ENCODE data around the gene GPR153.

The GPR153 gene

DNA sequence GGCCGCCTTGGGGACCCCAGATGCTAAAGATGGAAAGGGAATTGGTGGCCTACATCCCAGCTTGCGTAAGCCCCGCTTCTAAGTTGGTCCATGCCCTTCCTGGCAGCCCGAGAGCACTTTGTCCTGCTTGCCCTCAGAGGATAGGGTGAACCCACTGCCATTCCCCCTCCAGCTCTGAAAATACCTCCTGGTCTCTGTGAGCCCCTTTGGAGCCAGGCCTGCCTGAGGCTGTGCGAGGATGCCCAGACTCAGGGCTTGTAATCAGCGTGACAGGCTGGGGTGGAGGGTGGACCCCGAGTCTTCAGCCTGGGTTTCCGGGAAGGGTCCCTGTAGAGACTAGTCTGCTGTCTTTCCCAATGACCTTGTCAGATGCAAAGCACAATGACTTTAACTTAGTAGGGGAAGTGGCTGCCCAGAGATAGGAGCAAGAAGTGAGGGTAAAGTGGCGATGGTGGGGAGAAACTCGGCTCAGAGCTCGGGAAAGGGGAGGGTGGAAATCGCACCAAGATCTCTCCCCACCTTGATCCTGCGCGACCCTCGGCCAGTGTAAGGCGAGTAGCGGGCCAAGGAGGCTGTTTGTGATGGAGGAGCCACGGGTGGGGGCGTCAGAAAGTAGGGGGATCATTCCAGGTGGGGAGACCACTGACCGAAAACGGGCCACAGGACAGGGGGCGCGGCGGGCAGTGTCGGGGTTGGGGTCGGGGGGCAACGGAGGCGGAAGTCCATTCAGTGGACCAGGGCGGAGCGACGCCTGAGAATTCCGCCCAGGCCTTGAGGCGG, 19.6 kb downstream of the GPR153 start:
- peaks cover 6% of the 10 kb centered on the region for H3K36me3 Mint-ChIP-seq (ENCODE audit: insufficient read depth)
- no peak overlapping the region for H3K27ac Mint-ChIP-seq (ENCODE audit: low read depth)

DNA sequence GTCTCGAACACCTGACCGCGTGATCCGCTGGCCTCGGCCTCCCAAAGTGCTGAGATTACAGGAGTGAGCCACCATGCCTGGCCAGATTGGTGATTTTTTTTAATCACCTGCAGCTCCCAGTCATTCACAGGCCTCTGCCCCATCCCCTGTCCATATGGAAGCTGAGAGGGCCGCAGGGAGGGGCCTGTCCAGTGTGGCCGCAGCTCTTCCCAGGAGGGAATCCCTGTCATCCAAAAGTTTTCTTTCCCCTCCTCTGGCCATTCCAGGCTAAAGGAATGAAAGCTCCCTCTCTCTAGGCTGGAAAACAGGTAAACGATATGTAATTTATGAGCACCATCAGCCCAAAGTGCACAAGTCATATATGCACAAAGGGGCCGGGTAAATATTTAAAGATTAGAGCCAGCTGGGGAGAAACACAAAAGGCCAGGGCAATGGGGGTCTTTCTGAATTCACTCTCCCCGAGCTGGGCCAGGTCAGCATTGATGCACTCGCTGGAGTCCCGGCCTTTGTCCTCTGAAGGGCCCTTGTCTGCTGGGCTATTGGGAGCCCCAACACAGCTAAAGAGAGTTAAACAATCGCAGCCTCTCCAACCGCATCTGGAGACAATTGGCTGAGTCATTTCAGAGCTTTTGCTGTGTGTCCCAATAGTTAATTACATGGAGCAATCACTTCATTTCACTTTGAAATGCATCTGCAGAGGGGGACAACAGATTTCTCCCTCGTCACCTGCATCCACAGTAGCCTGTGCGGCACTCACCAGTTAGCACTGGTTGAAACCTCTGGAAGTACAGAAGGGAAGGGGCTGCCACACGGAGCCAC, 20.7 kb downstream of the GPR153 start:
- H3K4me3 Mint-ChIP-seq: no peak overlapping the region
- H3K9me3 Mint-ChIP-seq: no peaks in the 10 kb centered on the region
- peaks cover 11% of the 10 kb centered on the region for H3K4me1 Mint-ChIP-seq
- H3K27ac Mint-ChIP-seq (ENCODE audit: low read depth): no peak overlapping the region
- peaks cover 55% of the 10 kb centered on the region for H3K27me3 Mint-ChIP-seq
- H3K36me3 Mint-ChIP-seq (ENCODE audit: insufficient read depth): peaks cover 8% of the 10 kb centered on the region
- DNase-seq (ENCODE audit: low spot score in 2 of 2): no peak
- ATAC-seq (replicated peaks; ENCODE audit: extremely low read depth, poor library complexity, severe bottlenecking): no peak

More for the DNA sequence above, 19.6 kb downstream of the GPR153 start:
- peaks cover 11% of the 10 kb centered on the region for H3K4me1 Mint-ChIP-seq
- ATAC-seq (replicated peaks; ENCODE audit: extremely low read depth, poor library complexity, severe bottlenecking) (no peak), DNase-seq (ENCODE audit: low spot score in 2 of 2) (no peak)
- no peaks in the 10 kb centered on the region for H3K9me3 Mint-ChIP-seq
- H3K4me3 Mint-ChIP-seq: peak overlapping the region; percentile 19
- H3K27me3 Mint-ChIP-seq: peaks cover 57% of the 10 kb centered on the region

DNA sequence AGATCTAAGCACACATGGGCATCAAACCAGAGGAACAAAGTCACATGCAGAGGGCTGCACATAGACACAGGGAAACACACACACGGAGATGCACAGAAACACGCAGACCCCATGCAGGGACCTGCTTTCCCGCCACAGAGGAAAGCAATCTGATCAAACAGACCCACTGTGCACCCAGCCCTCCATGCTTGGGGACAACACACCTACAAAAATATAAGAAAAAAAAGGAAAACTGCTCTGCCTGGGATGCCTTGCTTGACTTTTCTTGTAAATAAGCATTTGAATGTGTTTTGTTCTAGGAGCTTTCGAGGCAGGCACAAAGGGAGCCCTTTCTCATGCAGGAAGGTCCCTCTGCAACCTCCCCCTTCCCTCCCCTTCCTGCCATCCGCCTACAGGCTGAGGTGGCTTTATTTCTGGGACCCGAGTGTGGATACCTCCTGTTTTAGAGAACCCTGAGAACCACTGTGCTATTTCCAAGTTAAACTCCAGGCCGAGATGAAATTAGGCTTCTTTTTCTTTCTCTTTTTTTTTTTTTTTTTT, 21.6 kb downstream of the GPR153 start:
- no peak for ATAC-seq (replicated peaks; ENCODE audit: extremely low read depth, poor library complexity, severe bottlenecking)
- Mint-ChIP-seq H3K9me3 (no peaks in the 10 kb centered on the region), H3K36me3 (ENCODE audit: insufficient read depth) (peaks cover 11% of the 10 kb centered on the region), H3K27me3 (peaks cover 48% of the 10 kb centered on the region), H3K4me3 (no peak overlapping the region), H3K27ac (ENCODE audit: low read depth) (no peak overlapping the region), H3K4me1 (peaks cover 16% of the 10 kb centered on the region)
- DNase-seq (ENCODE audit: low spot score in 2 of 2): no peak

DNA sequence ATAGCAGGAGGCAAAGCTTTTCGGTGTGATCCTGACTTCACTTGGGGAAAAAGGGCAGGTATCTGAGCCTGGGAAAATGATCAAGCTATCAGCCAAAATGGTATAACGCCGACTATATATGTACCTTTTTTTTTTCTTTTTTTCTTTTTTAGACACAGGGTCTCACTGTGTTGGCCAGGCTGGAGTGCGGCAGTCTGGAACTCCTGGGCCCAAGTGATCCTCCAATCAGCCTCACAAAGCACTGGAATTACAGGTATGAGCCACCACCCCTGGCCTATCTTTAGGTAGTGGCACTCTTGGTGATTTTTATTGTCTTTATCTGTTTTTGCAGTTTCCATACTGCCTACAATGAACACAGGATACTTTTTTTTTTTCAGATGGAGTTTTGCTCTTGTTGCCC, 23.8 kb downstream of the GPR153 start:
- ATAC-seq (replicated peaks; ENCODE audit: extremely low read depth, poor library complexity, severe bottlenecking) (no peak), DNase-seq (ENCODE audit: low spot score in 2 of 2) (no peak)
- H3K4me3 Mint-ChIP-seq: peak overlapping the region; percentile 85
- H3K4me1 Mint-ChIP-seq: peaks cover 27% of the 10 kb centered on the region
- H3K36me3 Mint-ChIP-seq (ENCODE audit: insufficient read depth): peaks cover 23% of the 10 kb centered on the region
- H3K27ac Mint-ChIP-seq (ENCODE audit: low read depth): no peak overlapping the region
- peaks cover 34% of the 10 kb centered on the region for H3K27me3 Mint-ChIP-seq
- no peaks in the 10 kb centered on the region for H3K9me3 Mint-ChIP-seq

DNA sequence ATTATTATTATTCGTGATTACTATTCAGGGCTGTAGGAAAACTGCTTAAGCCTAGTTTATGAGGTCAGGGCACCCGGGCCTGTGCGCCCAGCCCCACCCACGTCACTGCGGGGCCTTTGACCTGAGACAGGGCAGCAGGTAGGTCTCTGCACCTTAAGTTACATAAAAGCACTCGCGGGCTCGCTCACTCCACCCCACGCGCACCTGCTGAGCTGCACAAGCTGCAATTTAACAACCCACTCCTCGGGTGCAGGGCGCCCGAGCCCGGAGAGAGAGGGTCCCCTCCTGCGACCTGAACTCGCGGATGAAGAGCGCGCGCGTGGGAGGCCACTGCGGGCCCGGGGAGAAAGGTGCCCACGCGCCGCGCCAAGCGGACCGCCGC, 25.6 kb downstream of the GPR153 start:
- DNase-seq (ENCODE audit: low spot score in 2 of 2) (no peak), ATAC-seq (replicated peaks; ENCODE audit: extremely low read depth, poor library complexity, severe bottlenecking) (peak; percentile 28)
- H3K4me1 Mint-ChIP-seq: peaks cover 20% of the 10 kb centered on the region
- no peaks in the 10 kb centered on the region for H3K9me3 Mint-ChIP-seq
- H3K27ac Mint-ChIP-seq (ENCODE audit: low read depth): peak overlapping the region; percentile 44
- peaks cover 16% of the 10 kb centered on the region for H3K27me3 Mint-ChIP-seq
- H3K4me3 Mint-ChIP-seq: peak overlapping the region; percentile 85
- peaks cover 38% of the 10 kb centered on the region for H3K36me3 Mint-ChIP-seq (ENCODE audit: insufficient read depth)

DNA sequence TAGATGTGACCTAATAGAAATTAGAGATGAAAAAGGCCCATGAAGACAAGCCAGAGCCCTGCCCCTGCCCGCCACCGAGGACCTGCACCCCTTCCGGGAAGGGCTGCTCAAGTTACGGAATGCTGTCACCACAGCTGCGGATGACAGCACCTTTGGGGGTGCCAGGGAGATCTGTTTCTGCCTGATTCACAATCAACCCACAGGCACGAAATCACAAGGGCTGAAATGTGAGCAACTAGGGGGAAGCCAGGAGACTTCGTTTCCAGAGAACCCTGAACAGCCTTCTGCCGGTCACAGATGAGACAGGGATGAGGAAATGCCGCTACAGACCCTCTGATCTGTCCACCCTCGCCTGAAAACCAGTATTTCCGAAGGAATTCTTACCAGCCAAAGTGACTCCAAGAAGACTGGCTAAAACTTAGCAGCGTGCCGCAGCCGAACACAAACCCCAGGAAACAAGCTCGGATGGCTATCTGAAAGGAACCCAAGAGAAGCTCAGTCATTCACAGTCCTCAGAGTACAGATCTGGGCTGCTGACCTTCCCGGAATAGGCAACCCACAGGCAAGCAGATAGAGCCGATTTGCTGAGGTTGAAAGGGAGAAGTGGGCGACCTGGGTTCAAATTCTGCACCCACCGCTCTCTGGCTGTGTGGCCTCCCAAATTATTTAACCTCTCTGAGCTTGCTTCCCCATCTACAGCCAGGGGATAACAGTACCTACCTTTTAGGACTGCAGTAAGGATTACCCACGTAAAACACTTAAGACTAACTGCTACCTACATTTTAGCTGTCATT, 26.2 kb downstream of the GPR153 start:
- no peaks in the 10 kb centered on the region for H3K9me3 Mint-ChIP-seq
- peak overlapping the region; percentile 44 for H3K27ac Mint-ChIP-seq (ENCODE audit: low read depth)
- H3K36me3 Mint-ChIP-seq (ENCODE audit: insufficient read depth): peaks cover 43% of the 10 kb centered on the region
- DNase-seq (ENCODE audit: low spot score in 2 of 2) (no peak), ATAC-seq (replicated peaks; ENCODE audit: extremely low read depth, poor library complexity, severe bottlenecking) (no peak)
- H3K4me1 Mint-ChIP-seq: peaks cover 20% of the 10 kb centered on the region
- peak overlapping the region; percentile 85 for H3K4me3 Mint-ChIP-seq
- peaks cover 11% of the 10 kb centered on the region for H3K27me3 Mint-ChIP-seq

DNA sequence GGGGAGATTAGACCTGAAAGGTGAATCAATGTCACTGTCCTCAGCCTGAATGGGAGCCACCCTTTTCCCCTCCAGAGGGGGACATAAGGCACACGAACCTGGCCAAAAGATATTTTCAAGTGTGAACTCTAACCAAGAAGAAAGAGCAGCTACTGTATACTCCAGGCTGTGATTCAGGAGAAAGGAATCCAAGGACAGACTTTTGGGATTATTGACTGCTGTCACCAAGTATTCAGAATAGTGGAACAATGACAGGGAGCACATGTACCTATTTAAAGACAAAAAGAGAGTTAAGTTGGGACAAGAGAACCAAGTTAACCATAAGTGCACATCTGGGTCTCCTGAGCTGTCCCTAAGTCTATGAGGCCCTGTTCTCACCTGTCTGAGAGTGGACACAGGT, 27.5 kb downstream of the GPR153 start:
- Mint-ChIP-seq H3K36me3 (ENCODE audit: insufficient read depth) (peaks cover 45% of the 10 kb centered on the region), H3K4me1 (peaks cover 20% of the 10 kb centered on the region), H3K4me3 (no peak overlapping the region), H3K27me3 (no peaks in the 10 kb centered on the region), H3K9me3 (no peaks in the 10 kb centered on the region), H3K27ac (ENCODE audit: low read depth) (no peak overlapping the region)
- DNase-seq (ENCODE audit: low spot score in 2 of 2): no peak
- no peak for ATAC-seq (replicated peaks; ENCODE audit: extremely low read depth, poor library complexity, severe bottlenecking)

DNA sequence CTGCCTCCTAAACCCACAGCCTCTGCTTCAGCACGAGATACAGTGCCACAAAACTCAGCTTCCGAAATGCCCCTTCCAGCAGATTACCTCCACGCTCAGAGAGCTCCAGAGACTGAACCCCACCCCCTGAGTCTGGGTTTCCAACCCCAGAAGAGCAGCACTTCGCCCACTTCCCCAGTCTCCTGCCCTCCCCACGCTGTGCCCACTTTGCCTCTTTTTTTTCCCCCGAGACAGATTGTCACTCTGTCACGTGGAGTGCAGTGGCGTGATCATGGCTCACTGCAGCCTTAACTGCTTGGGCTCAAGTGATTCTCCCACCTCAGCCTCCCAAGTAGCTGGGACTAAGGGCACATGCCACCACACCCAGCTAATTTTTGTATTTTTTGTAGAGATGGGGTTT, 35.2 kb downstream of the GPR153 start:
- Mint-ChIP-seq H3K27me3 (no peaks in the 10 kb centered on the region), H3K36me3 (ENCODE audit: insufficient read depth) (peaks cover 48% of the 10 kb centered on the region), H3K27ac (ENCODE audit: low read depth) (no peak overlapping the region), H3K4me1 (no peaks in the 10 kb centered on the region), H3K4me3 (no peak overlapping the region), H3K9me3 (no peaks in the 10 kb centered on the region)
- ATAC-seq (replicated peaks; ENCODE audit: extremely low read depth, poor library complexity, severe bottlenecking): no peak
- DNase-seq (ENCODE audit: low spot score in 2 of 2): no peak

DNA sequence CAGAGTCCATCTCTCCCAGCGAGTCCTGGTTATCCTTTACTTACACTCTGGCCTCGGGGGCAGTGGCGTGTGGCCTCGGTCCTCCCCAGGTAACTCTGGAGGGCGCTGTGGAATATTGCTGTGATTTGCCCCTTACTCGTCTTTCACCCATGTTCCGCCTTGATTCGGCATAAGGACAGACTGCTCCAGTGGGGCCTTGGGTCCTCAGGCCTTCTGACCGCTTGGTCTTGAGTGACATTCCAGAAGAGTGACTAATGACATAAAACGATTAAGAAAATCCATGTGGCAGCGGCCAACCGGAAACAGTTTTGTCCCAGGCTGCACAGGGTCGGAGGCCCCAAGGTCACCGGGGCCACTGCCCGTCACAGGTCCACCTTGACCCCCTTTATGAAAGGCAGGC, 36.2 kb downstream of the GPR153 start:
- no peaks in the 10 kb centered on the region for H3K9me3 Mint-ChIP-seq
- DNase-seq (ENCODE audit: low spot score in 2 of 2): no peak
- no peak for ATAC-seq (replicated peaks; ENCODE audit: extremely low read depth, poor library complexity, severe bottlenecking)
- H3K36me3 Mint-ChIP-seq (ENCODE audit: insufficient read depth): peaks cover 39% of the 10 kb centered on the region
- H3K4me3 Mint-ChIP-seq: no peak overlapping the region
- no peaks in the 10 kb centered on the region for H3K27me3 Mint-ChIP-seq
- no peaks in the 10 kb centered on the region for H3K4me1 Mint-ChIP-seq
- no peak overlapping the region for H3K27ac Mint-ChIP-seq (ENCODE audit: low read depth)

DNA sequence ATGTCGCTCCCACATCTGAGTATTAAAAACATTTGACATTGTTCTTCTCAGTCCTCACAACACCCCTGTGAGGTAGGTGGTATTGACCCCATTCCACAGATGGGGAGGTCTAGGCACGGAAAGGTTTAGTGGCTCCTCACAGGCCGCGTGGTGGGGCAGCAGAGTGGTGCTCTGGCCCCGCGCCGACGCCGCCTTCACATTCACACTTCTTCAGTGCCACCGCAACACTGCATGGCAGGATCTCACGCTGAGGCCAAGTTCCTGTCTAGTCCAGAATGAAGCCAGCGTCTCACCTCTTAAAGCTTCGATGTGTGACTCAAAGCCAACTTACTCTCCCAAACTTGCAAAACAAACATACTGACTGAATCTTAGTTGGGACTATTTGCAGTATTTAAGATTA, 37.3 kb downstream of the GPR153 start:
- Mint-ChIP-seq H3K36me3 (ENCODE audit: insufficient read depth) (peaks cover 35% of the 10 kb centered on the region), H3K4me1 (no peaks in the 10 kb centered on the region), H3K27me3 (no peaks in the 10 kb centered on the region), H3K4me3 (no peak overlapping the region), H3K9me3 (no peaks in the 10 kb centered on the region), H3K27ac (ENCODE audit: low read depth) (no peak overlapping the region)
- ATAC-seq (replicated peaks; ENCODE audit: extremely low read depth, poor library complexity, severe bottlenecking) (no peak), DNase-seq (ENCODE audit: low spot score in 2 of 2) (no peak)

DNA sequence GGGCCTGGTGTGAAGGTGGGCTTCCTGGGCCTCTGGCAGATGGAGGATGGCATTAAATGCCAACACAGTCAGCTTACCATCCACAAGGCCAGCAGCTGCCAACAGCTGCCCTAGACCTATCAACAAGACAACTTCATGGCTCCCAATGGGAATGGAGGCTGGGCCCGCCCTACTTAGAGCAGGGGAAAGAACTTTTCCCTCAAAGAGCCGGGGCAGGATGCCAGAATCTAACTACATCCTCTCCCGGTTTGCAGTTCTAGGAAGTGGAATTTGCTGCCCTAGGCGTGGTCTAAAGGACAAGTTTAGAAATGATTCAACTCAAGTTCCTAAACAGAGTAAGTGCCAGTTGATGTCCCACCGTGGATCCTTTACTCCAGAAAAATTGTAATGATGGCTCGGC, 38.3 kb downstream of the GPR153 start:
- ATAC-seq (replicated peaks; ENCODE audit: extremely low read depth, poor library complexity, severe bottlenecking) (no peak), DNase-seq (ENCODE audit: low spot score in 2 of 2) (no peak)
- no peak overlapping the region for H3K4me3 Mint-ChIP-seq

DNA sequence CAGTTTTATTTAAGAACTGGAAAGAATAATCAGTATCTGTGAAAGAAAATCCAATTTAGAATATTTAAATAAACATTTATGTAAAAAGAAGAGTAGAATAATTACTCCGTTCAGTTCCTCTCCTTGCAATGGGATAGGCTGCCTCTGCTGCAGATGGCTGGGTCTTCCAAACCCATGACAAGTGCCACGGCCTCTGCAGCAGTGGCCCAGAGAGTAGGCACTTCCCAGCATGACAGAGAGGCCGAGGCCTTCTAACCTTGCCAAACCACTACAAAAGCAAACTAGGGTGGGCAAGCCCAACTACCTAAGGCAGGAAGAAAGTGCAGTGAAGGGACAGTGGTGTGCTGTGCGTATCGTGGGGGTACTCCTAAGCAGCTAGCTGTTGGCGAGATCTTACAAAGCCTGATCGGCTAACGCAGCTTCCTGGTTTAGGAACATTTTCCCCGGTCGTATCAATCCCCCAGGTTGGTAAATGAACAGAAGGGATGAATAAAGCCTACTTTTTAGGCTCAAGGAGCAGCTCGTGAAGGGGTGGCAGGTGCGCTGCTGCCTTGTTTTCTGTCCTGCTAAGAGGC, 39.6 kb downstream of the GPR153 start:
- peaks cover 11% of the 10 kb centered on the region for H3K27me3 Mint-ChIP-seq
- H3K9me3 Mint-ChIP-seq: no peaks in the 10 kb centered on the region
- no peak overlapping the region for H3K4me3 Mint-ChIP-seq
- no peak overlapping the region for H3K27ac Mint-ChIP-seq (ENCODE audit: low read depth)
- no peak for DNase-seq (ENCODE audit: low spot score in 2 of 2)
- peaks cover 24% of the 10 kb centered on the region for H3K36me3 Mint-ChIP-seq (ENCODE audit: insufficient read depth)
- no peaks in the 10 kb centered on the region for H3K4me1 Mint-ChIP-seq
- ATAC-seq (replicated peaks; ENCODE audit: extremely low read depth, poor library complexity, severe bottlenecking): no peak

More for the DNA sequence above, 38.3 kb downstream of the GPR153 start:
- peaks cover 32% of the 10 kb centered on the region for H3K36me3 Mint-ChIP-seq (ENCODE audit: insufficient read depth)
- H3K4me1 Mint-ChIP-seq: no peaks in the 10 kb centered on the region
- no peak overlapping the region for H3K27ac Mint-ChIP-seq (ENCODE audit: low read depth)
- H3K9me3 Mint-ChIP-seq: no peaks in the 10 kb centered on the region
- H3K27me3 Mint-ChIP-seq: peaks cover 4% of the 10 kb centered on the region
